GM23338 (cell line): Measurements from ENCODE around the gene LDHD.

Experiments used
- CREB1 ChIP-seq: fragments of 250-450 bp; sonication (Bioruptor Pico); IDR thresholded peaks from 2 replicates; pipeline ENCODE4 v1.5.0; 2020; ENCODE audit warnings: low read depth, mild to moderate bottlenecking, moderate library complexity
- CTCF ChIP-seq, 2 experiments: fragments of 200-600 bp in 1 of 2; sonication (generic) in 1 of 2; conservative IDR thresholded peaks; 2 replicates each; pipeline versions ENCODE4 v1.5.1 to v1.6.1; 2016 to 2017; ENCODE audit warnings: antibody characterized with exemption in 2 of 2, low read depth in 2 of 2, mild to moderate bottlenecking in 2 of 2, moderate library complexity in 1 of 2
- ETS1 ChIP-seq: IDR thresholded peaks from 2 replicates; pipeline ENCODE4 v1.6.1; 2016; ENCODE audit warnings: antibody characterized with exemption
- EZH2 ChIP-seq: fragments of 200-600 bp; sonication (generic); IDR thresholded peaks from one replicate; pipeline ENCODE4 v1.8.0; 2017; ENCODE audit warnings: antibody characterized with exemption, mild to moderate bottlenecking, low read depth; ENCODE audit not compliant: unreplicated experiment
- EZH2phosphoT487 ChIP-seq: fragments of 200-600 bp; sonication (generic); IDR thresholded peaks from one replicate; pipeline ENCODE4 v1.8.1; 2018; ENCODE audit warnings: antibody characterized with exemption; ENCODE audit not compliant: unreplicated experiment
- JUNB ChIP-seq: IDR thresholded peaks from one replicate; pipeline ENCODE4 v1.6.1; 2016; ENCODE audit warnings: antibody characterized with exemption; ENCODE audit not compliant: unreplicated experiment
- POLR2AphosphoS5 ChIP-seq: IDR thresholded peaks from 2 replicates; pipeline ENCODE4 v1.6.1; 2016; ENCODE audit warnings: antibody characterized with exemption, low read depth
- REST ChIP-seq: IDR thresholded peaks from one replicate; pipeline ENCODE4 v1.6.1; 2018; ENCODE audit warnings: antibody characterized with exemption; ENCODE audit not compliant: unreplicated experiment
- ZNF331 ChIP-seq: fragments of 250-450 bp; sonication (Bioruptor Pico); IDR thresholded peaks from 2 replicates; pipeline ENCODE4 v1.5.0; 2020; ENCODE audit warnings: low read depth, mild to moderate bottlenecking, moderate library complexity

- no peak for TF ChIP-seq EZH2
- TF ChIP-seq CTCF (conservative IDR thresholded peaks at IDR 0.05; ENCODE audit: low read depth in 2 of 2), result no peak
- TF ChIP-seq POLR2AphosphoS5, result no peak
- TF ChIP-seq REST, result no peak
- no peak for TF ChIP-seq EZH2phosphoT487
- TF ChIP-seq ZNF331 (CRISPR knock-in tag), result no peak
- TF ChIP-seq JUNB, result no peak
- TF ChIP-seq CREB1 (CRISPR knock-in tag), result no peak
- TF ChIP-seq ETS1, result no peak
Observed at GRCh38 chr16:75101635-75102034, 14.9 kb downstream of the LDHD start.
